ENCODE measurements around the gene CUX1. TPM values are rescaled to one million over a fixed set of nuclear protein-coding genes. Genes with fewer than 3 reads are reported as not detected.

Gene CUX1
- total and polyA plus RNA-seq, 2 of the 13 experiments (the other 11 are each of a cell fraction or from before 2014, with no cell fraction given) = 13.7 to 14.9 TPM

- TF ChIP-seq JUN (CRISPR knock-in tag; IDR thresholded peaks at IDR 0.05) = no peak
- no peak for TF ChIP-seq CC2D1A (CRISPR knock-in tag; IDR thresholded peaks at IDR 0.05)
- TF ChIP-seq RERE (CRISPR knock-in tag; IDR thresholded peaks at IDR 0.05; ENCODE audit: low read depth) = no peak
- TF ChIP-seq PATZ1 (CRISPR knock-in tag; IDR thresholded peaks at IDR 0.05) = no peak
- TF ChIP-seq ZFP82 (CRISPR knock-in tag; IDR thresholded peaks at IDR 0.05; ENCODE audit: borderline replicate concordance) = no peak
- no peak for TF ChIP-seq AGO1 (IDR thresholded peaks at IDR 0.05; ENCODE audit: low read depth, low read length, poor library complexity, severe bottlenecking)
- no peak for TF ChIP-seq MLX (CRISPR knock-in tag; IDR thresholded peaks at IDR 0.05)
- no peak for TF ChIP-seq ARID5B (CRISPR knock-in tag; IDR thresholded peaks at IDR 0.05)
Measured at GRCh38 chr7:102004848-102005247, 187.4 kb downstream of the CUX1 start (continued).
